ENCODE results near the gene CFAP46.

GRCh38 chr10:132920101-132920925 is 22.1 kb downstream of the CFAP46 start:
- TF ChIP-seq PBX3 (IDR thresholded peaks at IDR 0.05; ENCODE audit: insufficient replicate concordance, low read depth, low read length) (no peak), POLR2AphosphoS5 (IDR thresholded peaks at IDR 0.05; ENCODE audit: low read length) (no peak), RB1 (IDR thresholded peaks at IDR 0.05; ENCODE audit: borderline replicate concordance) (no peak), CTCF (IDR thresholded peaks at IDR 0.05 in 2 of 3, conservative IDR thresholded peaks at IDR 0.05 in 1 of 3; ENCODE audit: control insufficient read depth in 2 of 3, extremely low read depth in 1 of 3, insufficient read depth in 1 of 3, low read depth in 3 of 3, low read length in 3 of 3) (no peak), FOXM1 (IDR thresholded peaks at IDR 0.05; ENCODE audit: low read depth, low read length) (no peak), SP1 (IDR thresholded peaks at IDR 0.05; ENCODE audit: low read depth, low read length) (no peak), EP300 (IDR thresholded peaks at IDR 0.05; ENCODE audit: borderline replicate concordance in 1 of 2, control insufficient read depth in 1 of 2, low read depth in 2 of 2, low read length in 2 of 2) (no peak), RAD21 (IDR thresholded peaks at IDR 0.05; ENCODE audit: insufficient read depth, low read depth, low read length) (no peak), EZH2 (IDR thresholded peaks at IDR 0.05; ENCODE audit: borderline replicate concordance, control insufficient read depth, low read depth, low read length) (no peak), ZSCAN29 (IDR thresholded peaks at IDR 0.05) (no peak), CEBPB (IDR thresholded peaks at IDR 0.05; ENCODE audit: borderline replicate concordance in 1 of 2, low read depth in 2 of 2, low read length in 2 of 2) (no peak), DPF2 (IDR thresholded peaks at IDR 0.05) (no peak)
